SK-N-SH (cell line): ENCODE measurements around the gene SPATS1. TPM values are rescaled to one million over a fixed set of nuclear protein-coding genes. Genes with fewer than 3 reads are reported as not detected.

Source experiments
- CTCF ChIA-PET: fragments of 300-600, 350-600 bp; formaldehyde crosslinking; extraction: SDS; loops from one replicate; lab custom pipeline; 2021; lab: Yijun Ruan, JAX
- POLR2A ChIA-PET: fragments of 350-600 bp; sonication (Branson Sonifier 250); formaldehyde crosslinking; extraction: SDS; loops from one replicate; lab custom pipeline; 2020; ENCODE audit warnings: antibody characterized with exemption, inconsistent platforms; lab: Yijun Ruan, JAX
- DNase-seq: peaks from one replicate; pipeline ENCODE4 v3.0.0; 2012
- H2AFZ ChIP-seq: fragments of 200-600 bp; sonication (generic); 2 replicates; pipeline ENCODE4 v1.8.1; 2016; ENCODE audit warnings: antibody characterized with exemption, mild to moderate bottlenecking, low read depth
- H3F3A ChIP-seq: fragments of 200-600 bp; sonication (generic); replicated peaks from 2 replicates; pipeline ENCODE3; 2016; ENCODE audit warnings: antibody characterized with exemption, mild to moderate bottlenecking; ENCODE audit not compliant: insufficient read depth
- H3K27ac ChIP-seq, 2 experiments: fragments of 200-500 bp in 1 of 2; fragments of 200-600 bp in 1 of 2; sonication (Bioruptor generic) in 1 of 2; sonication (generic), shearing (Covaris generic) in 1 of 2; 2 replicates each; pipeline versions ENCODE4 v1.5.1 to v1.6.1; 2014 to 2016; ENCODE audit warnings: low read depth in 2 of 2, inconsistent platforms in 1 of 2, low read length in 1 of 2, mild to moderate bottlenecking in 1 of 2, mixed read lengths in 1 of 2
- H3K27me3 ChIP-seq: fragments of 200-600 bp; sonication (generic), shearing (Covaris generic); 2 replicates; pipeline ENCODE4 v1.6.1; 2016; ENCODE audit warnings: mixed run types; ENCODE audit not compliant: insufficient read depth
- H3K36me3 ChIP-seq, 2 experiments: fragments of 200-500 bp in 1 of 2; fragments of 200-600 bp in 1 of 2; sonication (Bioruptor generic) in 1 of 2; sonication (generic) in 1 of 2; replicated peaks in 1 of 2; 2 replicates each; pipeline versions ENCODE3 to v1.5.1; 2014 to 2016; ENCODE audit warnings: low read length in 1 of 2, mild to moderate bottlenecking in 1 of 2; ENCODE audit not compliant: insufficient read depth in 2 of 2, control insufficient read depth in 1 of 2
- H3K4me1 ChIP-seq, 2 experiments: fragments of 200-500 bp in 1 of 2; fragments of 200-600 bp in 1 of 2; sonication (Bioruptor generic) in 1 of 2; sonication (generic), shearing (Covaris generic) in 1 of 2; 2 replicates each; pipeline versions ENCODE4 v1.5.1 to v1.6.1; 2014 to 2016; ENCODE audit warnings: low read depth in 1 of 2, low read length in 1 of 2, mixed run types in 1 of 2; ENCODE audit not compliant: insufficient read depth in 2 of 2, control insufficient read depth in 1 of 2
- H3K4me2 ChIP-seq: fragments of 200-600 bp; sonication (generic), shearing (Covaris generic); 2 replicates; pipeline ENCODE4 v1.6.1; 2017; ENCODE audit warnings: mixed run types
- H3K4me3 ChIP-seq, 2 experiments: fragments of 200-500 bp in 1 of 2; fragments of 200-600 bp in 1 of 2; sonication (Bioruptor generic) in 1 of 2; sonication (generic), shearing (Covaris generic) in 1 of 2; 2 replicates each; pipeline versions ENCODE4 v1.5.1 to v1.8.1; 2014 to 2016; ENCODE audit warnings: low read depth in 2 of 2, inconsistent platforms in 1 of 2, low read length in 1 of 2, mild to moderate bottlenecking in 1 of 2, mixed read lengths in 1 of 2, moderate library complexity in 1 of 2
- H3K79me2 ChIP-seq: fragments of 200-600 bp; sonication (generic); 2 replicates; pipeline ENCODE4 v1.8.1; 2017; ENCODE audit warnings: mild to moderate bottlenecking; ENCODE audit not compliant: insufficient read depth
- H3K9ac ChIP-seq: fragments of 200-600 bp; sonication (generic); 2 replicates; pipeline ENCODE4 v1.6.1; 2017; ENCODE audit warnings: mixed run types
- H3K9me2 ChIP-seq: fragments of 200-600 bp; sonication (generic); 2 replicates; pipeline ENCODE4 v1.6.1; 2017; ENCODE audit warnings: mixed run types
- H3K9me3 ChIP-seq: fragments of 200-600 bp; sonication (generic); 2 replicates; pipeline ENCODE4 v1.6.1; 2017; ENCODE audit warnings: mixed run types, mild to moderate bottlenecking, moderate library complexity
- H4K20me1 ChIP-seq: fragments of 200-600 bp; sonication (generic); 2 replicates; pipeline ENCODE4 v1.6.1; 2017; ENCODE audit warnings: mild to moderate bottlenecking, mixed run types; ENCODE audit not compliant: insufficient read depth
- EZH2phosphoT487 ChIP-seq: fragments of 200-600 bp; sonication (generic); IDR thresholded peaks from 2 replicates; pipeline ENCODE4 v1.6.1; 2017; ENCODE audit warnings: low read depth, mixed run types, mild to moderate bottlenecking, antibody characterized with exemption, moderate library complexity, borderline replicate concordance
- FOXJ3 ChIP-seq: sonication (generic); formaldehyde crosslinking; IDR thresholded peaks from 2 replicates; pipeline ENCODE4 v1.5.1; 2020; ENCODE audit warnings: mild to moderate bottlenecking, missing genetic modification reagents
- GATA2 ChIP-seq: sonication (generic); formaldehyde crosslinking; IDR thresholded peaks from 2 replicates; pipeline ENCODE4 v1.5.0; 2020; ENCODE audit warnings: mild to moderate bottlenecking, missing genetic modification reagents
- NRF1 ChIP-seq: IDR thresholded peaks from 2 replicates; pipeline ENCODE4 v1.6.1; 2012; ENCODE audit warnings: low read depth, mild to moderate bottlenecking, low read length
- RAD21 ChIP-seq: IDR thresholded peaks from 2 replicates; pipeline ENCODE4 v1.6.1; 2012; ENCODE audit warnings: mild to moderate bottlenecking, low read length
- RFX5 ChIP-seq: IDR thresholded peaks from 2 replicates; pipeline ENCODE4 v1.6.1; 2012; ENCODE audit warnings: mild to moderate bottlenecking, improper control_type of control experiment, low read length
- SMC3 ChIP-seq: IDR thresholded peaks from 2 replicates; pipeline ENCODE4 v1.6.1; 2012; ENCODE audit warnings: low read depth, low read length, improper control_type of control experiment
- TCF12 ChIP-seq: IDR thresholded peaks from 2 replicates; pipeline ENCODE4 v1.4.0; 2012
- YY1 ChIP-seq: IDR thresholded peaks from 2 replicates; pipeline ENCODE4 v1.4.0; 2012; ENCODE audit warnings: low read depth, mild to moderate bottlenecking
- WGBS: methylation state at CpG from one replicate; pipeline ENCODE4 v1.1.6; 2017; ENCODE audit warnings: low lambda C conversion rate; 5-methylcytosine and 5-hydroxymethylcytosine counted together
- polyA plus RNA-seq, 3 experiments: library from polyadenylated mRNA; depleted of rRNA; stranded (reverse); fragments of >200 nt; gene quantifications; 2 replicates each; pipeline ENCODE4 v1.2.3, GENCODE V29; 2012
- TF ChIP-seq, protein P1 (sequence below): fragments of 200-600 bp; sonication (generic); IDR thresholded peaks from 2 replicates; pipeline ENCODE4 v1.6.1; 2017; ENCODE audit warnings: antibody characterized with exemption, mild to moderate bottlenecking, moderate library complexity
- TF ChIP-seq, protein P2 (sequence below): IDR thresholded peaks from 2 replicates; pipeline ENCODE4 v1.4.0; 2012; ENCODE audit warnings: low read depth, borderline replicate concordance
- TF ChIP-seq, protein P3 (sequence below): fragments of 150-350 bp; IDR thresholded peaks from 2 replicates; pipeline ENCODE4 v1.6.1; 2016; ENCODE audit warnings: mild to moderate bottlenecking, low read depth, low read length

Gene SPATS1
- polyA plus RNA-seq, 1 of the 3 experiments (the other 2 are of a cell fraction), result not detected

DNA sequence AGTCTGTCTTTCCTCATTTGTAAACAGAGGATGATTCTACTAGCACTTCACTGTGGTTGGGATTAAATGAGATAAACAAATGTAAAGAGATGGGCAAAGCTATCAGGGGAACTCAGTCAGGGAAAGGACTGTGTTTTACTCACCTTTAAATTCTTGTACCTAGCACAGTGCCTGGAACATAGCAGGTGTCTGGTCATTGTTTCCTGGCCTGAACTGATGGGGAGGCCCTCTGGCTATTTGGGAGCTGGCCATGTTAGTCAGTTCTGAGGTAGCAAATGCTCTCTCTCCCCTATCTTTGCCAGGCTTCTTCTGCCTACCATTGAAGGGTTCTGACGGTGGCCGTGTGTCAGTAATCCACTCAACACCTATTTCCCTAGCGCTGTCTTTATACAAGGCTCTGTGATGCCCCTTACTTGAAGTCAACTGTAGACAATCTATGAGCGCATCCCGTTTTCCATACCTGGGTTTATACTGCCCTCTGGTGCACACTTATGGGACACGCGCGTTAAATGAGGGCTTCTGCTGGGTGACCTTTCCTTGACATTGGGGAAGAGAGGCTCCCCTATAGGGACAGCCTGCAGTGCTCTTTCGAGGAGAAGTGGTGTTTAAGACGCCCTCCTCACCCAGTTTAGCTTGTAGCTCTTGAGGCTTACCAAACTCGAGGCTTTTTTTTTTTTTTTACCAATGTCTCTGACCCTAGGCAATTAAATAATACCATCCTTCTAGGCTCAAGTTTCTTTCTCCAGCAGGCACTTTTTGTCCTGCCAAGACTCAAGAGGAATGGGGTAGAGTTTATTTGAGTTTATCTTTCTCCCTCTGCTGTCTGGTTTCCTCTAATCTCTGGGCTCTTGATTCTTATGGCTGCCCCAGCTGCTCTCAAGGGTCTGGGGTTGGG lies 4.0 kb upstream of the SPATS1 start:
- Histone ChIP-seq H3K4me1 (peaks cover 0 to 22% of the 10 kb centered on the region in 2 experiments; a peak in 2 of 4 replicates), H3K9me2 (no peaks in the 10 kb centered on the region), H3K9me3 (no peaks in the 10 kb centered on the region), H3K36me3 (no peaks in the 10 kb centered on the region), H3K9ac (no peak overlapping the region), H3K4me3 (no peak overlapping the region; a peak in 1 of 4 replicates), H3K4me2 (no peak overlapping the region), H3K27me3 (peaks cover 36% of the 10 kb centered on the region), H3K27ac (no peak overlapping the region), H2AFZ (no peak overlapping the region), H3K79me2 (no peaks in the 10 kb centered on the region), H3F3A (no peaks in the 10 kb centered on the region), H4K20me1 (no peaks in the 10 kb centered on the region)
- TF ChIP-seq SMC3 (peak; percentile 89), RAD21 (peak; percentile 92), YY1 (no peak), NRF1 (no peak), EZH2phosphoT487 (no peak), TCF12 (no peak)
- TF ChIP-seq, protein P1, sequence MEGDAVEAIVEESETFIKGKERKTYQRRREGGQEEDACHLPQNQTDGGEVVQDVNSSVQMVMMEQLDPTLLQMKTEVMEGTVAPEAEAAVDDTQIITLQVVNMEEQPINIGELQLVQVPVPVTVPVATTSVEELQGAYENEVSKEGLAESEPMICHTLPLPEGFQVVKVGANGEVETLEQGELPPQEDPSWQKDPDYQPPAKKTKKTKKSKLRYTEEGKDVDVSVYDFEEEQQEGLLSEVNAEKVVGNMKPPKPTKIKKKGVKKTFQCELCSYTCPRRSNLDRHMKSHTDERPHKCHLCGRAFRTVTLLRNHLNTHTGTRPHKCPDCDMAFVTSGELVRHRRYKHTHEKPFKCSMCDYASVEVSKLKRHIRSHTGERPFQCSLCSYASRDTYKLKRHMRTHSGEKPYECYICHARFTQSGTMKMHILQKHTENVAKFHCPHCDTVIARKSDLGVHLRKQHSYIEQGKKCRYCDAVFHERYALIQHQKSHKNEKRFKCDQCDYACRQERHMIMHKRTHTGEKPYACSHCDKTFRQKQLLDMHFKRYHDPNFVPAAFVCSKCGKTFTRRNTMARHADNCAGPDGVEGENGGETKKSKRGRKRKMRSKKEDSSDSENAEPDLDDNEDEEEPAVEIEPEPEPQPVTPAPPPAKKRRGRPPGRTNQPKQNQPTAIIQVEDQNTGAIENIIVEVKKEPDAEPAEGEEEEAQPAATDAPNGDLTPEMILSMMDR, result peak; percentile 84
- peak; percentile 71 for DNase-seq
- ChIA-PET POLR2A (no interaction called here), CTCF (interaction anchor here (0.6 to 10.2 kb wide), 36 partner anchors 9 to 253 kb away, joined by 3 to 220 read pairs (median 5); partner anchors contain the start of genes AARS2, NFKBIE, SLC35B2 and TMEM151B)
- WGBS, result 1% methylated on average over 11 of the region's 11 CpGs

DNA sequence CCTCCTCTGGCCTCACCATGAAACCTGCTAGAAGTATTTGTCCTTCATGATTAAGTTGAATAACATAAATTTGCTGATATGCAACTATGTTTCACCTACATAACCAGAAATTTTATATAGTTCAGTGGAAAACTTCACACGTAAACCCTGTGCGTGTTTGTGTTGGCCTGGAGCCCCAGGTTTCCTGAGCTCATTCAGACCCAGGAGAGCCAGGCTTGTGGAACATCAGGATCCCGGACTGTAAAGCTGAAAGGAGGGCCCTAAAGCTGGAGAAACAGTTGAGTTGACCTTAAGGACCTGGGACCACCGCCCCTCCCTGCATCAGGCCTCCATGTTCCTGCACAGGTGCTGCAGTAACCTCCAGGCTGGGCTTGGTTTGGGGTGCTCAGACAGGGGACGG lies 3.1 kb upstream of the SPATS1 start:
- Histone ChIP-seq H3K9me2 (no peaks in the 10 kb centered on the region), H3K27me3 (peaks cover 45% of the 10 kb centered on the region), H3K36me3 (no peaks in the 10 kb centered on the region), H3F3A (no peaks in the 10 kb centered on the region), H3K4me1 (peaks cover 0 to 24% of the 10 kb centered on the region in 2 experiments; a peak in 2 of 4 replicates), H3K9ac (no peak overlapping the region), H3K27ac (no peak overlapping the region), H3K4me2 (no peak overlapping the region), H4K20me1 (no peaks in the 10 kb centered on the region), H3K79me2 (no peaks in the 10 kb centered on the region), H3K4me3 (no peak overlapping the region), H2AFZ (no peak overlapping the region), H3K9me3 (no peaks in the 10 kb centered on the region)
- ChIA-PET CTCF (interaction anchor here (0.6 to 10.2 kb wide), 20 partner anchors 10 to 243 kb away, joined by 3 to 220 read pairs (median 6); partner anchors contain the start of genes AARS2, NFKBIE, SLC35B2 and TMEM151B), POLR2A (no interaction called here)
- TF ChIP-seq, protein P2, sequence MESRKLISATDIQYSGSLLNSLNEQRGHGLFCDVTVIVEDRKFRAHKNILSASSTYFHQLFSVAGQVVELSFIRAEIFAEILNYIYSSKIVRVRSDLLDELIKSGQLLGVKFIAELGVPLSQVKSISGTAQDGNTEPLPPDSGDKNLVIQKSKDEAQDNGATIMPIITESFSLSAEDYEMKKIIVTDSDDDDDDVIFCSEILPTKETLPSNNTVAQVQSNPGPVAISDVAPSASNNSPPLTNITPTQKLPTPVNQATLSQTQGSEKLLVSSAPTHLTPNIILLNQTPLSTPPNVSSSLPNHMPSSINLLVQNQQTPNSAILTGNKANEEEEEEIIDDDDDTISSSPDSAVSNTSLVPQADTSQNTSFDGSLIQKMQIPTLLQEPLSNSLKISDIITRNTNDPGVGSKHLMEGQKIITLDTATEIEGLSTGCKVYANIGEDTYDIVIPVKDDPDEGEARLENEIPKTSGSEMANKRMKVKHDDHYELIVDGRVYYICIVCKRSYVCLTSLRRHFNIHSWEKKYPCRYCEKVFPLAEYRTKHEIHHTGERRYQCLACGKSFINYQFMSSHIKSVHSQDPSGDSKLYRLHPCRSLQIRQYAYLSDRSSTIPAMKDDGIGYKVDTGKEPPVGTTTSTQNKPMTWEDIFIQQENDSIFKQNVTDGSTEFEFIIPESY, result no peak
- TF ChIP-seq, protein P1, result no peak
- TF ChIP-seq GATA2 (CRISPR knock-in tag) (no peak), RFX5 (no peak), NRF1 (no peak), FOXJ3 (CRISPR knock-in tag) (no peak)
- TF ChIP-seq, protein P3, sequence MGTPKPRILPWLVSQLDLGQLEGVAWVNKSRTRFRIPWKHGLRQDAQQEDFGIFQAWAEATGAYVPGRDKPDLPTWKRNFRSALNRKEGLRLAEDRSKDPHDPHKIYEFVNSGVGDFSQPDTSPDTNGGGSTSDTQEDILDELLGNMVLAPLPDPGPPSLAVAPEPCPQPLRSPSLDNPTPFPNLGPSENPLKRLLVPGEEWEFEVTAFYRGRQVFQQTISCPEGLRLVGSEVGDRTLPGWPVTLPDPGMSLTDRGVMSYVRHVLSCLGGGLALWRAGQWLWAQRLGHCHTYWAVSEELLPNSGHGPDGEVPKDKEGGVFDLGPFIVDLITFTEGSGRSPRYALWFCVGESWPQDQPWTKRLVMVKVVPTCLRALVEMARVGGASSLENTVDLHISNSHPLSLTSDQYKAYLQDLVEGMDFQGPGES, result no peak
- WGBS, result 57% methylated on average over 4 of the region's 5 CpGs
- no peak for DNase-seq
